Neural cell (in vitro differentiated cells): ENCODE results near the gene CERS1.

ENCODE experiments used
- CTCF ChIP-seq: fragments of 450-650 bp; IDR thresholded peaks from 2 replicates; pipeline ENCODE4 v1.5.1; 2014; ENCODE audit warnings: antibody characterized with exemption, mild to moderate bottlenecking, moderate library complexity; ENCODE audit not compliant: poor library complexity, severe bottlenecking
- EP300 ChIP-seq: fragments of 450-650 bp; conservative IDR thresholded peaks from 2 replicates; pipeline ENCODE4 v1.6.1; 2014; ENCODE audit warnings: antibody characterized with exemption, mild to moderate bottlenecking, moderate library complexity; ENCODE audit not compliant: poor library complexity, severe bottlenecking
- EZH2 ChIP-seq: fragments of 200-600, 300-800 bp; shearing (Covaris generic), sonication (generic); IDR thresholded peaks from 2 replicates; pipeline ENCODE4 v1.6.1; 2014; ENCODE audit warnings: antibody characterized with exemption, low read length, borderline replicate concordance, mild to moderate bottlenecking; ENCODE audit not compliant: insufficient read depth, poor library complexity, severe bottlenecking
- POLR2AphosphoS5 ChIP-seq: IDR thresholded peaks from 2 replicates; pipeline ENCODE4 v1.6.1; 2012
- SMC3 ChIP-seq: fragments of 450-650 bp; conservative IDR thresholded peaks from 2 replicates; pipeline ENCODE4 v1.6.1; 2014; ENCODE audit warnings: antibody characterized with exemption, mild to moderate bottlenecking, moderate library complexity; ENCODE audit not compliant: poor library complexity
- TAF1 ChIP-seq: IDR thresholded peaks from 2 replicates; pipeline ENCODE4 v1.6.1; 2012; ENCODE audit warnings: low read depth

- no peak for TF ChIP-seq CTCF
- no peak for TF ChIP-seq EP300
- no peak for TF ChIP-seq SMC3
- no peak for TF ChIP-seq POLR2AphosphoS5
- TF ChIP-seq TAF1: no peak
- no peak for TF ChIP-seq EZH2
Observed at GRCh38 chr19:18842166-18842565, 53.8 kb downstream of the CERS1 start.
